HG03064 (cell line): ENCODE measurements around the gene TIMM10.
A peak's percentile ranks its signal among the peaks of the same experiment; 100 is the strongest.
"Not testable (repeated sequence)": the region's sequence is repeated elsewhere in the genome, so short reads cannot be mapped to it uniquely, and the experiment has no call there.

Experiments
- ATAC-seq: cut with Tn5 transposase; IDR thresholded peaks from one replicate; pipeline ENCODE4 v1.9.1; 2021; ENCODE audit warnings: low read depth; ENCODE audit not compliant: unreplicated experiment

The TIMM10 gene

GRCh38 chr11:57543593-57543992, 13.0 kb upstream of the TIMM10 start:
- ATAC-seq = no peak

- ATAC-seq = no peak
These were observed 12.0 kb upstream of the TIMM10 start for GRCh38 chr11:57542582-57542981.

GRCh38 chr11:57541169-57541568, 10.6 kb upstream of the TIMM10 start:
- ATAC-seq = no peak

- no peak for ATAC-seq
These were observed 8.8 kb upstream of the TIMM10 start for GRCh38 chr11:57539342-57539741.

- ATAC-seq = no peak
These were observed 6.5 kb upstream of the TIMM10 start, which contains the start of gene SMTNL1 for GRCh38 chr11:57536947-57537619. Gene SMTNL1 (plus strand): TSS chr11:57537595. CDS start chr11:57542643, 5,048 bp downstream.

GRCh38 chr11:57534449-57534848, 3.9 kb upstream of the TIMM10 start:
- ATAC-seq = not testable (repeated sequence)

GRCh38 chr11:57530215-57530595, 349 bp downstream of the TIMM10 start:
- no peak for ATAC-seq

- ATAC-seq = no peak
These were observed 1.5 kb downstream of the TIMM10 start for GRCh38 chr11:57529012-57529411.

- ATAC-seq = no peak
These were observed 3.4 kb downstream of the TIMM10 start for GRCh38 chr11:57527056-57527631.

GRCh38 chr11:57523419-57523818, 7.1 kb downstream of the TIMM10 start:
- no peak for ATAC-seq

GRCh38 chr11:57521116-57521515, 9.4 kb downstream of the TIMM10 start:
- ATAC-seq = no peak

- no peak for ATAC-seq
These were observed 14.5 kb downstream of the TIMM10 start for GRCh38 chr11:57516061-57516443.

GRCh38 chr11:57515332-57516060, 15.1 kb downstream of the TIMM10 start, which contains the start of gene SLC43A1:
Gene SLC43A1 (minus strand): TSS chr11:57515702. CDS start chr11:57514111, 1,591 bp downstream.
- peak; percentile 48 for ATAC-seq

GRCh38 chr11:57514538-57515331, 15.8 kb downstream of the TIMM10 start:
- peak; percentile 40 for ATAC-seq

GRCh38 chr11:57513911-57514537, 16.5 kb downstream of the TIMM10 start:
- ATAC-seq = peak; percentile 29

GRCh38 chr11:57513452-57513795, 17.1 kb downstream of the TIMM10 start:
- no peak for ATAC-seq

- no peak for ATAC-seq
These were observed 17.7 kb downstream of the TIMM10 start for GRCh38 chr11:57512646-57513451.

- no peak for ATAC-seq
These were observed 18.7 kb downstream of the TIMM10 start for GRCh38 chr11:57511741-57512430.
